ENCODE results near the gene PCNX3. TPM values are rescaled to one million over a fixed set of nuclear protein-coding genes. Genes with fewer than 3 reads are reported as not detected.

PCNX3 gene
- 25.5 to 41.3 TPM (median 38.9 TPM) in 5 replicates for total RNA-seq (2022; extraction: Qiagen RNA extraction)

GRCh38 chr11:65615229-65615949, at the start of gene PCNX3:
Gene PCNX3 (plus strand): TSS chr11:65615776. CDS start chr11:65616312, 536 bp downstream.

GRCh38 chr11:65569973-65570918, 45.3 kb upstream of the PCNX3 start, which contains the start of gene ZNRD2:
Gene ZNRD2 (plus strand): TSS chr11:65570477. CDS start chr11:65570492, 15 bp downstream.

DNA sequence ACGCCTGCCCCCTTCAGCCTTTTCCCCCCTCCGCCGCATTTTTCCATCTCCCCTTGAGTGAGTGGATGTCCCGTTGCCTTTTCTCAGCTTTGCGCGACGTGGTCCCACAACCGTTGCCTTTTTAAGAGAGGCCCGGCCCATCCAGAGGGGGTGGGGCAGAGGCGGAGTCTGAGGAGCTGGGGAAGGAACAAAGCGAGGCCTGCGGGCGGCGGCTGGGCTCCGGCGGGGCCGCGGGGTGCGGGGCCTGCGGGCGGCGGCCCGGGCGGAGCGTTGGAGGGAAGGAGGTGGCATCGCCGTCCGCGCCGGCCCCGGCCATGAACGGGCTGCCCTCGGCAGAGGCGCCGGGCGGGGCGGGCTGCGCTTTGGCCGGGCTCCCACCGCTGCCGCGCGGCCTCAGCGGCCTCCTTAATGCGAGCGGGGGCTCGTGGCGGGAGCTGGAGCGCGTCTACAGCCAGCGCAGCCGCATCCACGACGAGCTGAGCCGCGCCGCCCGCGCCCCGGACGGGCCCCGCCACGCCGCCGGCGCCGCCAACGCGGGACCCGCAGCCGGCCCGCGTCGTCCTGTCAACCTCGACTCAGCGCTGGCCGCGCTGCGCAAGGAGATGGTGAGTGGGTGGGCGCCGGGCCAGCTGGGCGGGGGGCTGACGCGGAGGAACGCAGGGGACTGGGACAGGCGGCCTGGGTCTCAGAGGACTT, 43.1 kb upstream of the PCNX3 start, which contains the start of gene FAM89B:
TSS of gene FAM89B (plus strand) at position 183 of the 696 bp plus-strand sequence. CDS start at position 315, 132 bp downstream.

GRCh38 chr11:65575568-65576231, 39.9 kb upstream of the PCNX3 start, which contains the start of gene EHBP1L1:
Gene EHBP1L1 (plus strand): TSS chr11:65576053. CDS start chr11:65576303, 250 bp downstream.

DNA sequence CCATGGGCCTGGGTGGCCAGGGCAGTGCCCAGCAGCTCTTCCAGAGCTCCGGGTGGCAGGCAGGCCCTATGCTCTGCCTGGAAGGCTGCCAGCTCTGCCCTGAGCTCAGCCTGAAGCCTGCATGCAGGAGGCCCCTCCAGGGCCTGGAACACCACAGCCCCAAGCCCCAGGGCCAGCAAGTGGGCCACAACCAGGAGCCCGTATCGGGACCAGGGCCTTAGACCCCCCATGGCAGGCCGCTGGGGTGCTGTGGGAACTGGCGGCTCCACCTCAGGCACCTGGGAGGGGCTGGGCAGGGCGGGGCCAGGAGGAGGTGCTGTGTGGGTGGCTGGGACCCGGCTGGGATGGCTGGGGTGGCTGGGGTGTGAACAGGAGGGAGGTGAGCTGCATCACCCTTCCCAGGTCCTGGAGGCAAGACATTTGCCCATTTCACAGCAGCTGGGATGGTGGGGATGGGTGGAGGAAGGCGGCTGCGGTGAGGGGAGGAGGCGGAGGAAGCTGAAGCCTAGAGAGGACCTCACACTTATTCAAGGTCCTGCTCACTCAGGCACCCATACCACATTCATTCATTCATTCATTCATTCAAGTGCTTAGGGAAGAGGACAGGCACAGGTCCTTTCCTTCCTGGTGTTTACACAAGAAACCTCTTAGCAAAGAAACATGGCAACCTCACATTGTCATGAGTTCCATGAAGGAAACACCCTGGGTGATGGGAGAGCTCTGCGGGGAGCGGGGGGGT, 19.9 kb upstream of the PCNX3 start, which contains the start of gene KCNK7:
TSS of gene KCNK7 (minus strand) at position 258 of the 739 bp plus-strand sequence. CDS start at position 230, 28 bp downstream.

GRCh38 chr11:65637794-65638419, 22.3 kb downstream of the PCNX3 start, which contains the start of gene SIPA1:
Gene SIPA1 (plus strand): TSS chr11:65638101. CDS start chr11:65640922, 2,821 bp downstream.

DNA sequence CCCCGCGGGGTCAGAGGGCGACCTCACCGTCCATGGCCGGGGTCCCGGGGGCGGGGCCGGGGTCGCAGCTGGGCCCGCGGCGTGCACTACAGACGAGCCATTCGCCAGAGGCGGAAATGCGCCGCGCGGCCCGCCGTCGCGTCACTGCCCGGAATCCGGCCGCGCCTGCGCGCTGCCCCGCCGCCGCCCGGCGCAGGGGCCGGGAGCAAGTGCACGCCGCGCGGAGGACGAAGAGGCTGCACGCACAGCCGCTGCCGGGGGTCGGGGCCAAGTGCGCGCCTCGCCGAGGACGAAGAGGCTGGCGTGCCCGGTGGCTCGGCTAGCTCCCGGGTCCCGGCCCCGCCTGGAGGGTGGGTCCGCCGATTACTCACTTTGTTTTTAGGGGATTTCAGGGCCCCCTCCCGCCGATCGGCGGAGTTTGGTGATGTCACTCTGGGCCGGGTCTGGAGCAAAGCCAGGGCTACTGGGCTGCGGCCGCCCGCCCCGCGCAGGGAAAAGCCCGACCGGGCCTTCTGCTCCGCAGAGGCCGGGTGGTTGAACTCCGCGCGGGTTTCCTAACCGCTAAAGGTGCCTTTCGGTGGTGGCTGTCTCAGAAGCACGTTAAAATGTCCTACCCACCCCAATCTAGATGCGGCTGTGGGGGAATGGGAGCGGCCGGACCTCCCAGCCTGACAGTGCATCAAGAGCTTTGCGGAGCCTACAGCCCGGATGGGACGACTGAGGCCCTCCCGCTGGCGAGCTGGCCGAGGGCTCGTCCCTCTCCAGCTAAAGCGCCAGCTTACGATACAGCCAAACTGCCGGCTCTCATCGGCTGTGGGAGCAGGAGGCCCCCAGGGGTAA, 47.4 kb downstream of the PCNX3 start, which contains the start of gene RELA:
TSS of gene RELA (minus strand) at position 118 of the 840 bp plus-strand sequence. CDS start at position 34, 84 bp downstream.

Other genes with a start within 250 kb of the PCNX3 start
- gene SLC25A45, start 233.1 kb upstream of the PCNX3 start, total RNA-seq (2022; extraction: Qiagen RNA extraction) = 11.0 to 13.3 TPM (median 13.1 TPM) in 5 replicates
- 37.8 to 63.7 TPM (median 54.9 TPM) in 5 replicates for gene FRMD8, start 229.1 kb upstream of the PCNX3 start, total RNA-seq (2022; extraction: Qiagen RNA extraction)
- gene NEAT1, start 193.0 kb upstream of the PCNX3 start, total RNA-seq (2022; extraction: Qiagen RNA extraction) = 158 to 313 TPM (median 227 TPM) in 5 replicates
- gene MALAT1, start 116.7 kb upstream of the PCNX3 start, total RNA-seq (2022; extraction: Qiagen RNA extraction) = 45.7 to 97.4 TPM (median 58.6 TPM) in 5 replicates
- 44.7 to 67.1 TPM (median 63.3 TPM) in 5 replicates for gene SCYL1, start 90.7 kb upstream of the PCNX3 start, total RNA-seq (2022; extraction: Qiagen RNA extraction)
- 93.6 to 147 TPM (median 130 TPM) in 5 replicates for gene LTBP3, start 57.4 kb upstream of the PCNX3 start, total RNA-seq (2022; extraction: Qiagen RNA extraction)
- 73.5 to 87.2 TPM (median 82.1 TPM) in 5 replicates for gene ZNRD2, start 45.3 kb upstream of the PCNX3 start, total RNA-seq (2022; extraction: Qiagen RNA extraction)
- 25.3 to 58.9 TPM (median 51.7 TPM) in 5 replicates for gene FAM89B, start 43.2 kb upstream of the PCNX3 start, total RNA-seq (2022; extraction: Qiagen RNA extraction)
- gene EHBP1L1, start 39.7 kb upstream of the PCNX3 start, total RNA-seq (2022; extraction: Qiagen RNA extraction) = 29.8 to 47.7 TPM (median 43.6 TPM) in 5 replicates
- gene KCNK7, start 20.0 kb upstream of the PCNX3 start, total RNA-seq (2022; extraction: Qiagen RNA extraction) = 0.29 to 1.0 TPM (median 0.76 TPM) in 4 of 5 replicates, not detected in the other
- 41.9 to 53.5 TPM (median 53.1 TPM) in 5 replicates for gene MAP3K11, start 1.6 kb upstream of the PCNX3 start, total RNA-seq (2022; extraction: Qiagen RNA extraction)
- gene SIPA1, start 22.3 kb downstream of the PCNX3 start, total RNA-seq (2022; extraction: Qiagen RNA extraction) = 12.7 to 20.7 TPM (median 19.3 TPM) in 5 replicates
- 64.8 to 82.6 TPM (median 79.5 TPM) in 5 replicates for gene RELA, start 47.1 kb downstream of the PCNX3 start, total RNA-seq (2022; extraction: Qiagen RNA extraction)
- 42.0 to 56.6 TPM (median 51.7 TPM) in 5 replicates for gene KAT5, start 96.5 kb downstream of the PCNX3 start, total RNA-seq (2022; extraction: Qiagen RNA extraction)
- 29.7 to 54.1 TPM (median 51.4 TPM) in 5 replicates for gene RNASEH2C, start 105.0 kb downstream of the PCNX3 start, total RNA-seq (2022; extraction: Qiagen RNA extraction)
- 7.6 to 13.5 TPM (median 11.9 TPM) in 5 replicates for gene AP5B1, start 165.2 kb downstream of the PCNX3 start, total RNA-seq (2022; extraction: Qiagen RNA extraction)
- gene OVOL1, start 171.3 kb downstream of the PCNX3 start, total RNA-seq (2022; extraction: Qiagen RNA extraction) = 0.02 to 0.09 TPM (median 0.07 TPM) in 3 of 5 replicates, not detected in the others
- 0.06 to 0.27 TPM (median 0.08 TPM) in 3 of 5 replicates, not detected in the others for gene SNX32, start 218.2 kb downstream of the PCNX3 start, total RNA-seq (2022; extraction: Qiagen RNA extraction)
- gene CFL1, start 242.4 kb downstream of the PCNX3 start, total RNA-seq (2022; extraction: Qiagen RNA extraction) = 1,930 to 2,323 TPM (median 2,279 TPM) in 5 replicates
- gene MUS81, start 244.7 kb downstream of the PCNX3 start, total RNA-seq (2022; extraction: Qiagen RNA extraction) = 25.2 to 36.4 TPM (median 34.5 TPM) in 5 replicates